Activated T-helper 1 cell treated with anti-CD3 and anti-CD28 coated beads, Interleukin-12 subunit alpha, Interleukin-12 subunit beta, Interleukin-2, Interleukin-4 antibody, amounts not matched to agents 30 ng/mL and 10 ng/mL and 1 ng/mL, durations not matched to agents 14 hours and 24 hours and 36 hours (primary cell): ENCODE results near the gene FXR2. TPM values are rescaled to one million over a fixed set of nuclear protein-coding genes. Genes with fewer than 3 reads are reported as not detected.

Source experiments
- DNase-seq: peaks from one replicate; pipeline ENCODE4 v3.0.0; 2021; ENCODE audit warnings: low spot score
- H3K27ac Mint-ChIP-seq: one replicate; pipeline ENCODE4 v1.8.0; 2021; ENCODE audit warnings: mild to moderate bottlenecking, mixed read lengths
- H3K27me3 Mint-ChIP-seq: one replicate; pipeline ENCODE4 v1.8.0; 2022; ENCODE audit warnings: mild to moderate bottlenecking, moderate library complexity, mixed read lengths; ENCODE audit not compliant: insufficient read depth
- H3K36me3 Mint-ChIP-seq: one replicate; pipeline ENCODE4 v1.8.0; 2021; ENCODE audit warnings: low read depth, mixed read lengths
- H3K4me1 Mint-ChIP-seq: one replicate; pipeline ENCODE4 v1.8.0; 2021; ENCODE audit warnings: low read depth, mixed read lengths
- H3K4me3 Mint-ChIP-seq: one replicate; pipeline ENCODE4 v1.8.0; 2021; ENCODE audit warnings: mild to moderate bottlenecking, moderate library complexity, mixed read lengths
- H3K9me3 Mint-ChIP-seq: one replicate; pipeline ENCODE4 v1.8.0; 2021; ENCODE audit warnings: mixed read lengths
- intact Hi-C: fragments of 100-400 bp; cut with micrococcal nuclease; formaldehyde crosslinking; loops from one replicate; pipeline ENCODE4 v1.15.1; 2024
- total RNA-seq: library from RNA; stranded (reverse); gene quantifications from 2 replicates; pipeline ENCODE4 v1.2.3, GENCODE V29; 2022

FXR2 gene
- total RNA-seq, 1 donor from 2014 or later, result 59.5 TPM

GRCh38 chr17:7570351-7570750 is 44.3 kb downstream of the FXR2 start:
- Mint-ChIP-seq H3K9me3 (no peaks in the 10 kb centered on the region), H3K27me3 (peaks cover 2% of the 10 kb centered on the region), H3K4me1 (peaks cover 30% of the 10 kb centered on the region), H3K27ac (no peak overlapping the region), H3K36me3 (peaks cover 56% of the 10 kb centered on the region), H3K4me3 (peak overlapping the region; percentile 74)
- intact Hi-C loops, result loop anchor here (5.0 kb wide), 1 partner anchor 677 kb away; the partner anchor contains the start of genes CTC1 and PFAS
- DNase-seq, result no peak

GRCh38 chr17:7569571-7569970 is 45.1 kb downstream of the FXR2 start:
- Mint-ChIP-seq H3K27me3 (peaks cover 2% of the 10 kb centered on the region), H3K9me3 (no peaks in the 10 kb centered on the region), H3K4me1 (peaks cover 23% of the 10 kb centered on the region), H3K4me3 (no peak overlapping the region), H3K36me3 (peaks cover 51% of the 10 kb centered on the region), H3K27ac (no peak overlapping the region)
- intact Hi-C loops, result no loop called here
- no peak for DNase-seq

- intact Hi-C loops, result no loop called here
- H3K9me3 Mint-ChIP-seq, result no peaks in the 10 kb centered on the region
These were observed 51.4 kb downstream of the FXR2 start for GRCh38 chr17:7563115-7563869.

GRCh38 chr17:7562208-7562605 is 52.5 kb downstream of the FXR2 start:
- intact Hi-C loops, result no loop called here
- peak overlapping the region; percentile 97 for H3K4me3 Mint-ChIP-seq
- peak overlapping the region; percentile 95 for H3K27ac Mint-ChIP-seq
- peaks cover 49% of the 10 kb centered on the region for H3K4me1 Mint-ChIP-seq
- no peaks in the 10 kb centered on the region for H3K9me3 Mint-ChIP-seq
- DNase-seq, result no peak
- H3K36me3 Mint-ChIP-seq, result peaks cover 21% of the 10 kb centered on the region
- no peaks in the 10 kb centered on the region for H3K27me3 Mint-ChIP-seq

More at GRCh38 chr17:7563115-7563869, 51.4 kb downstream of the FXR2 start:
- Mint-ChIP-seq H3K4me1 (peaks cover 42% of the 10 kb centered on the region), H3K4me3 (peak overlapping the region; percentile 97), H3K27ac (peak overlapping the region; percentile 95), H3K27me3 (no peaks in the 10 kb centered on the region), H3K36me3 (peaks cover 24% of the 10 kb centered on the region)
- DNase-seq, result no peak

GRCh38 chr17:7561589-7562207 is 53.0 kb downstream of the FXR2 start, which contains the start of gene SENP3:
TSS of gene SENP3 (plus strand) at chr17:7561919. CDS start at chr17:7563077, 1,158 bp downstream.
- Mint-ChIP-seq H3K36me3 (peaks cover 20% of the 10 kb centered on the region), H3K4me3 (peak within 1 kb of the TSS; percentile 97), H3K4me1 (peaks cover 50% of the 10 kb centered on the region), H3K27ac (peak within 1 kb of the TSS; percentile 95), H3K27me3 (no peaks in the 10 kb centered on the region), H3K9me3 (no peaks in the 10 kb centered on the region)
- peak; percentile 93 for DNase-seq
- intact Hi-C loops, result loop anchor here (1.0 to 2.0 kb wide), 12 partner anchors 11 to 309 kb away; partner anchors contain the start of genes CD68, ELP5, MPDU1 and POLR2A

- H3K4me1 Mint-ChIP-seq, result peaks cover 56% of the 10 kb centered on the region
- intact Hi-C loops, result loop anchor here (1.0 to 2.0 kb wide), 12 partner anchors 11 to 309 kb away; partner anchors contain the start of genes CD68, ELP5, MPDU1 and POLR2A
- peak; percentile 81 for DNase-seq
- no peaks in the 10 kb centered on the region for H3K27me3 Mint-ChIP-seq
- H3K4me3 Mint-ChIP-seq, result peak overlapping the region; percentile 97
- no peaks in the 10 kb centered on the region for H3K9me3 Mint-ChIP-seq
- H3K36me3 Mint-ChIP-seq, result peaks cover 23% of the 10 kb centered on the region
- H3K27ac Mint-ChIP-seq, result peak overlapping the region; percentile 92
These were observed 53.6 kb downstream of the FXR2 start for GRCh38 chr17:7561028-7561575.

GRCh38 chr17:7560172-7561027 is 54.3 kb downstream of the FXR2 start:
- intact Hi-C loops, result loop anchor here (1.0 to 2.0 kb wide), 12 partner anchors 11 to 308 kb away; partner anchors contain the start of genes CD68, ELP5, MPDU1 and POLR2A
- Mint-ChIP-seq H3K36me3 (peaks cover 23% of the 10 kb centered on the region), H3K9me3 (no peaks in the 10 kb centered on the region), H3K4me1 (peaks cover 60% of the 10 kb centered on the region), H3K27me3 (no peaks in the 10 kb centered on the region), H3K4me3 (peak overlapping the region; percentile 97), H3K27ac (peak overlapping the region; percentile 92)
- peak; percentile 47 for DNase-seq

GRCh38 chr17:7559320-7560171 is 55.2 kb downstream of the FXR2 start:
- no peak for DNase-seq
- H3K27ac Mint-ChIP-seq, result no peak overlapping the region
- no peaks in the 10 kb centered on the region for H3K9me3 Mint-ChIP-seq
- H3K4me3 Mint-ChIP-seq, result peak overlapping the region; percentile 5
- peaks cover 65% of the 10 kb centered on the region for H3K4me1 Mint-ChIP-seq
- no peaks in the 10 kb centered on the region for H3K27me3 Mint-ChIP-seq
- peaks cover 23% of the 10 kb centered on the region for H3K36me3 Mint-ChIP-seq
- intact Hi-C loops, result loop anchor here (2.0 kb wide), 1 partner anchor 19 kb away; the partner anchor contains the start of gene CD68

GRCh38 chr17:7558544-7559319 is 56.0 kb downstream of the FXR2 start, which contains the start of gene TNFSF13:
TSS of gene TNFSF13 (plus strand) at chr17:7558750. CDS start at chr17:7559040, 290 bp downstream.
- intact Hi-C loops, result no loop called here
- no peaks in the 10 kb centered on the region for H3K9me3 Mint-ChIP-seq
- H3K27me3 Mint-ChIP-seq, result no peaks in the 10 kb centered on the region
- DNase-seq, result no peak
- peak within 1 kb of the TSS; percentile 66 for H3K27ac Mint-ChIP-seq
- peaks cover 64% of the 10 kb centered on the region for H3K4me1 Mint-ChIP-seq
- peaks cover 22% of the 10 kb centered on the region for H3K36me3 Mint-ChIP-seq
- peak within 1 kb of the TSS; percentile 60 for H3K4me3 Mint-ChIP-seq

- Mint-ChIP-seq H3K4me1 (peaks cover 70% of the 10 kb centered on the region), H3K9me3 (no peaks in the 10 kb centered on the region), H3K27ac (no peak overlapping the region), H3K36me3 (peaks cover 26% of the 10 kb centered on the region), H3K27me3 (no peaks in the 10 kb centered on the region), H3K4me3 (peak overlapping the region; percentile 60)
- no peak for DNase-seq
- intact Hi-C loops, result no loop called here
These were observed 56.7 kb downstream of the FXR2 start for GRCh38 chr17:7557775-7558543.
